Measurements from ENCODE around the gene TSSC4. TPM values are rescaled to one million over a fixed set of nuclear protein-coding genes. Genes with fewer than 3 reads are reported as not detected.

The TSSC4 gene
- total RNA-seq, 2 donors from 2014 or later = 26.7 to 40.3 TPM

DNA sequence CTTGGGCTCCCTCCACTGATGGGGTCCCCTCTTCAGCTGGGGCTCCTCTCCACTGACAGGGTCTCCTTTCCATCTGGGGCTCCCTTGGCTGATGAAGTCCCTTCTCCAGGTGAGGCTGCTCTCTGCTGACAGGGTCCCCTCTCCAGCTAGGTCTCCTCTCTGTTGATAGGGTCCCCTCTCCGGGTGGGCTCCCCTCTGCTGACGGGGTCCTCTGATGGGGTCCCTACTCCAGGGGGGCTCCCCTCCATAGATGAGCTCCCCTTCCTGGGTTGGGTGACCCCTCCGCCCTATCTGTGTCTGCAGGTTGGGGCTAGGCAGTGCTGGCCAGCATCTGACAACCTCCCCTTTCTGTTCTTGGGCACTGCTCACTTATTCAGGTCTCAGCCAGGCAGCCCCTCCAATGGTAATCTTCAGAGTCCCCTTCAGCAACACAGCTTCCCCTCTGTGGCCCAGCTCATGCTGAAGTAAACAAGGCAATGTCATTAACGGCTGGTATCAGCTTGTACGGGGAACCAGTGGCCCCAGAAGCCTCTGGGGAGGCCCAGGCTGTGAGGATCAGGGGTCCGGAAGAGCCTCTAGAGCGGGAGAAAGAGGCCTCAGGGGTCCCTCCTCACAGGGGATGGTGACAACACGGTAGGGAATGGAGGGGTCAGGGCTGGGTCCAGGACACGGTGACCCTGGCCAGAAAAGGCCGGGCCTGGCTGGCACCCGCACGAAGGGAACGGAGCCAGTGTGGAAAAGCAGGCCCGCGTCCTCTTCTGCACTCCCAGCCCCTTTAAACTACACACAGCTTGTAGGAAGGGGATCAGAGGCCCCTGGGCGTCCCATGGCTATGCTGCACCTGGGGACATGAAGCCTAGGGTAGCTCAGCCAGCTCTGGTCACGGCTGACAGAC, 33.0 kb upstream of the TSSC4 start:
- Histone ChIP-seq H3K9me3 (no peaks in the 10 kb centered on the region), H3K36me3 (no peaks in the 10 kb centered on the region), H3K4me3 (no peak overlapping the region), H3K27ac (peak overlapping the region; percentile 54 to 56), H3K27me3 (no peaks in the 10 kb centered on the region), H3K4me1 (peaks cover 0 to 35% of the 10 kb centered on the region in 2 donors)
- TF ChIP-seq CTCF (IDR thresholded peaks at IDR 0.05) = no peak
- no peak for DNase-seq (ENCODE audit: low spot score)

DNA sequence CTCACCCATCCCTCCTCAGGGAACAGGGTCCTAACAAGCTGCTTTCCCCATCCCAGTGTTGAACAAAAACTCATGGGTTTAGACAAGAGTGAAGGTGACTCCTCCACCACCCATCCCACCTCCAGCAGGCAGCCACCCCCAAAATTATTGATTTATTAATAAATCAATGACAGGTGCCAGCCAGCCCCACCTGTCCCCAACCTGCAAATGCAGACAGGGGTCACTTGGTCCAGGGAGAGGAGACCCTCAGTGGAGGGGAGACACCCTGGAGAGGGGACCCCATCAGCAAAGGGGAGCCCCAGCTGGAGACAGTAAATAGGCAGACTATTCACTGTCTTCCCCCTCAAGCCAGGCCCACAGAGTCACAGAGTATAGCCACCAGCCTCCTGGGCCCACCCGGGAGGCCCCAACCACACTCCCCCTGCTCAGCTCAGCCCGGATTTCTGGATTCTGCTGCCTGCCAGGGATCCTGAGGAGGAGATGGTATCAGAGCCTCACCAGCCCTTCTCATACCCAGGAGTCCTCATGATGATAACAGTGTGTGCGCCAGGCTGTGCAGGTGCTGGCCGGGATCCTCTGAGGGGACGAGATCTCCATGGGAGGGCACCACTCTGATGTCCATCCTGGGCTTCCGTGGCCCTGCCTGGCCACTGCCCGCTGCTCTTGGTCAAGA, 32.2 kb upstream of the TSSC4 start:
- Histone ChIP-seq H3K4me1 (peaks cover 0 to 29% of the 10 kb centered on the region in 2 donors), H3K27me3 (no peaks in the 10 kb centered on the region), H3K27ac (peak overlapping the region; percentile 54 to 56), H3K4me3 (no peak overlapping the region), H3K9me3 (no peaks in the 10 kb centered on the region), H3K36me3 (no peaks in the 10 kb centered on the region)
- no peak for DNase-seq (ENCODE audit: low spot score)
- TF ChIP-seq CTCF (IDR thresholded peaks at IDR 0.05) = no peak

- no peak for DNase-seq (ENCODE audit: low spot score)
- no peaks in the 10 kb centered on the region for H3K27me3 ChIP-seq
- peaks cover 0 to 29% of the 10 kb centered on the region in 2 donors for H3K4me1 ChIP-seq
- peak overlapping the region in 1 of 2 donors; percentile 60 for H3K27ac ChIP-seq
- no peaks in the 10 kb centered on the region for H3K9me3 ChIP-seq
- no peak overlapping the region for H3K4me3 ChIP-seq
- TF ChIP-seq CTCF (IDR thresholded peaks at IDR 0.05) = no peak
- no peaks in the 10 kb centered on the region for H3K36me3 ChIP-seq
Observed at GRCh38 chr11:2368851-2369180, 31.7 kb upstream of the TSSC4 start.

GRCh38 chr11:2369320-2369719, 31.2 kb upstream of the TSSC4 start:
- Histone ChIP-seq H3K4me3 (no peak overlapping the region), H3K27me3 (no peaks in the 10 kb centered on the region), H3K36me3 (no peaks in the 10 kb centered on the region), H3K27ac (peak overlapping the region; percentile 35 to 60), H3K9me3 (no peaks in the 10 kb centered on the region), H3K4me1 (peaks cover 0 to 33% of the 10 kb centered on the region in 2 donors)
- no peak for TF ChIP-seq CTCF (IDR thresholded peaks at IDR 0.05)
- DNase-seq (ENCODE audit: low spot score) = no peak

GRCh38 chr11:2369896-2370295, 30.7 kb upstream of the TSSC4 start:
- peaks cover 0 to 37% of the 10 kb centered on the region in 2 donors for H3K4me1 ChIP-seq
- no peaks in the 10 kb centered on the region for H3K27me3 ChIP-seq
- H3K4me3 ChIP-seq = no peak overlapping the region
- H3K27ac ChIP-seq = peak overlapping the region; percentile 35 to 60
- no peak for DNase-seq (ENCODE audit: low spot score)
- TF ChIP-seq CTCF (IDR thresholded peaks at IDR 0.05) = no peak
- no peaks in the 10 kb centered on the region for H3K36me3 ChIP-seq
- no peaks in the 10 kb centered on the region for H3K9me3 ChIP-seq
